A549 (cell line): ENCODE results near the gene REXO4. TPM values are rescaled to one million over a fixed set of nuclear protein-coding genes. Genes with fewer than 3 reads are reported as not detected.

Source experiments
- ATAC-seq, 2 experiments: fragments of 200-7000 bp in 1 of 2; fragments of >200 bp in 1 of 2; cut with Nextera tagmentation in 1 of 2; cut with Tn5 transposase in 1 of 2; 3 replicates each; pipeline versions ENCODE4 v1.8.0 to v1.9.1; 2018 to 2020; ENCODE audit warnings: mild to moderate bottlenecking in 1 of 2, moderate library complexity in 1 of 2
- CTCF ChIA-PET: fragments of 300-600 bp; sonication (Branson Sonifier 250); formaldehyde crosslinking; extraction: SDS; loops from one replicate; lab custom pipeline; 2021; ENCODE audit warnings: antibody characterized with exemption, inconsistent platforms; lab: Yijun Ruan, JAX
- POLR2A ChIA-PET: fragments of 350-600 bp; formaldehyde crosslinking; extraction: SDS; loops from one replicate; lab custom pipeline; 2021; ENCODE audit warnings: antibody characterized with exemption, inconsistent platforms; lab: Yijun Ruan, JAX
- DNase-seq, 2 experiments: peaks; one replicate each; pipeline versions ENCODE4 v3.0.0 to v3.0.0-alpha.2; 2011 to 2016; ENCODE audit warnings: low read depth in 1 of 2, low spot score in 1 of 2
- FAIRE-seq: peaks from 2 replicates; lab custom pipeline; 2011; peaks lifted over from hg19 to GRCh38; lab: Jason Lieb, UNC
- H3K27ac ChIP-seq, 2 experiments: fragments of >200 bp; sonication (Bioruptor Twin); formaldehyde crosslinking; 3 replicates each; pipeline ENCODE4 v1.5.1; 2016 to 2017
- H3K4me1 ChIP-seq: fragments of >200 bp; sonication (Bioruptor Twin); formaldehyde crosslinking; 3 replicates; pipeline ENCODE4 v1.6.1; 2016
- H3K4me2 ChIP-seq: fragments of >200 bp; sonication (Bioruptor Twin); formaldehyde crosslinking; 3 replicates; pipeline ENCODE4 v1.6.1; 2016
- H3K4me3 ChIP-seq: fragments of >200 bp; sonication (Bioruptor Twin); formaldehyde crosslinking; 3 replicates; pipeline ENCODE4 v1.5.1; 2016
- H3K9me3 ChIP-seq: fragments of >200 bp; sonication (Bioruptor Twin); formaldehyde crosslinking; 3 replicates; pipeline ENCODE4 v1.6.1; 2016
- CBX2 ChIP-seq: fragments of 200-600 bp; sonication (generic); IDR thresholded peaks from 2 replicates; pipeline ENCODE4 v1.6.1; 2016; ENCODE audit warnings: low read depth, mild to moderate bottlenecking, borderline replicate concordance
- EHMT2 ChIP-seq: fragments of 200-600 bp; sonication (generic); IDR thresholded peaks from 2 replicates; pipeline ENCODE4 v1.6.1; 2016; ENCODE audit warnings: antibody characterized with exemption, low read depth, mild to moderate bottlenecking, moderate library complexity
- GATA3 ChIP-seq: IDR thresholded peaks from 2 replicates; pipeline ENCODE4 v1.6.1; 2012; ENCODE audit warnings: borderline replicate concordance
- HOXA7 ChIP-seq: fragments of 250-450 bp; sonication (Bioruptor Pico); IDR thresholded peaks from 2 replicates; pipeline ENCODE4 v1.5.0; 2020; ENCODE audit warnings: mild to moderate bottlenecking, moderate library complexity
- HOXB5 ChIP-seq: fragments of 250-450 bp; sonication (Bioruptor Pico); IDR thresholded peaks from 2 replicates; pipeline ENCODE4 v1.5.0; 2020; ENCODE audit warnings: mild to moderate bottlenecking, moderate library complexity
- JUNB ChIP-seq: fragments of >200 bp; sonication (Bioruptor Twin); formaldehyde crosslinking; IDR thresholded peaks from 2 replicates; pipeline ENCODE4 v1.6.1; 2016
- KDM1A ChIP-seq: fragments of 200-600 bp; sonication (generic); IDR thresholded peaks from 2 replicates; pipeline ENCODE4 v1.6.1; 2016; ENCODE audit warnings: low read depth, mild to moderate bottlenecking
- KDM5A ChIP-seq: fragments of 200-600 bp; sonication (generic); IDR thresholded peaks from 2 replicates; pipeline ENCODE4 v1.6.1; 2016; ENCODE audit warnings: antibody characterized with exemption, mild to moderate bottlenecking
- MAZ ChIP-seq: fragments of 150-350 bp; IDR thresholded peaks from 2 replicates; pipeline ENCODE4 v1.6.1; 2014; ENCODE audit warnings: antibody characterized with exemption, low read depth, low read length, borderline replicate concordance
- MYC ChIP-seq: IDR thresholded peaks from 2 replicates; pipeline ENCODE4 v1.6.1; 2012; ENCODE audit warnings: mild to moderate bottlenecking, inconsistent platforms, low read length, improper control_type of control experiment, borderline replicate concordance
- NFE2L2 ChIP-seq: fragments of 150-350 bp; conservative IDR thresholded peaks from 2 replicates; pipeline ENCODE4 v1.6.1; 2014; ENCODE audit warnings: low read length
- NPAS2 ChIP-seq: fragments of 250-450 bp; sonication (Bioruptor Pico); IDR thresholded peaks from 2 replicates; pipeline ENCODE4 v1.8.0; 2022; ENCODE audit warnings: mild to moderate bottlenecking, moderate library complexity, borderline replicate concordance
- POLR2A ChIP-seq: IDR thresholded peaks from 2 replicates; pipeline ENCODE4 v1.6.1; 2012; ENCODE audit warnings: mild to moderate bottlenecking, low read length
- RAD21 ChIP-seq, 2 experiments: fragments of >200 bp in 1 of 2; sonication (Bioruptor Twin) in 1 of 2; formaldehyde crosslinking in 1 of 2; IDR thresholded peaks in 1 of 2; conservative IDR thresholded peaks in 1 of 2; 2 replicates in 1 of 2; 3 replicates in 1 of 2; pipeline ENCODE4 v1.6.1; 2012 to 2018; ENCODE audit warnings: inconsistent platforms in 1 of 2
- RARB ChIP-seq: fragments of 250-450 bp; sonication (Bioruptor Pico); IDR thresholded peaks from 2 replicates; pipeline ENCODE4 v1.8.0; 2021; ENCODE audit warnings: mild to moderate bottlenecking, moderate library complexity
- RNF2 ChIP-seq: fragments of 200-600 bp; sonication (generic); IDR thresholded peaks from 2 replicates; pipeline ENCODE4 v1.6.1; 2016; ENCODE audit warnings: low read depth, mild to moderate bottlenecking, antibody characterized with exemption, moderate library complexity, borderline replicate concordance
- TFCP2L1 ChIP-seq: fragments of 250-450 bp; sonication (Bioruptor Pico); IDR thresholded peaks from 2 replicates; pipeline ENCODE4 v1.5.0; 2021; ENCODE audit warnings: mild to moderate bottlenecking
- TP53 ChIP-seq: fragments of 250-450 bp; sonication (Bioruptor Pico); IDR thresholded peaks from 2 replicates; pipeline ENCODE4 v1.5.0; 2021; ENCODE audit warnings: mild to moderate bottlenecking, moderate library complexity
- ZFP36 ChIP-seq: fragments of 450-650 bp; IDR thresholded peaks from 2 replicates; pipeline ENCODE4 v1.6.1; 2014; ENCODE audit warnings: borderline replicate concordance; ENCODE audit not compliant: partially characterized antibody
- ZSCAN20 ChIP-seq: fragments of 250-450 bp; sonication (Bioruptor Pico); IDR thresholded peaks from 2 replicates; pipeline ENCODE4 v1.8.0; 2022; ENCODE audit warnings: mild to moderate bottlenecking, moderate library complexity
- whole genome bisulfite sequencing: methylation state at CpG from one replicate; pipeline ENCODE4 v1.1.6; 2017; ENCODE audit errors: missing lambda C conversion rate; 5-methylcytosine and 5-hydroxymethylcytosine counted together
- polyA plus RNA-seq, 4 experiments: library from polyadenylated mRNA; depleted of rRNA in 3 of 4; stranded (reverse); fragments of >200 nt; fragmentation: RNase III in 1 of 4; extraction: RNeasy Plus Mini Kit Qiagen cat#74134 plus additional on column Dnase treatment in 1 of 4; gene quantifications; 2 replicates in 3 of 4; 3 replicates in 1 of 4; pipeline ENCODE4 v1.2.3, GENCODE V29; 2011 to 2017
- TF ChIP-seq, protein P1 (sequence below): fragments of >200 bp; sonication (Bioruptor Twin); formaldehyde crosslinking; IDR thresholded peaks from 3 replicates; pipeline ENCODE4 v1.6.1; 2016
- TF ChIP-seq, protein P2 (sequence below): IDR thresholded peaks from 2 replicates; pipeline ENCODE4 v1.6.1; 2012; ENCODE audit warnings: low read depth, borderline replicate concordance

The REXO4 gene
- polyA plus RNA-seq, 2 of the 4 experiments (the other 2 are of a cell fraction) = 25.8 to 31.0 TPM

DNA sequence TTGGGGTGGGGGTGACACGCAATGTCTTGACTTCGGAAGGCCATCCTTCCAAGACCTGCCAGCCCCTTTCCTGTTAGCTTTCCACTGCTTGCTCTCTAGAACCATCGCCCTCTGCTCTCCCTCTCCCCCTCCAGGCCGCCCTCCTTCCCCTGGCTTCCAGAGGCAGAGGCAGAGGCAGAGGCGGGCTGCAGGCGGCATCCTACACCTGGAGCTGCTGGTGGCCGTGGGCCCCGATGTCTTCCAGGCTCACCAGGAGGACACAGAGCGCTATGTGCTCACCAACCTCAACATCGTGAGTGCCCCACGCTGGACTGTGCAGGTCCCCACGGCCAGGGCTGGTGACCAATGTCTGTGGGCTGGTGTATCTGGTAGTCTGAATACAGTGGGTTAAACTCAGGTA lies 6.4 kb upstream of the REXO4 start:
- POLR2A ChIA-PET = no interaction called here
- FAIRE-seq (no peak), ATAC-seq (no peak), DNase-seq (no peak)
- Histone ChIP-seq H3K4me3 (no peak overlapping the region), H3K4me2 (no peak overlapping the region), H3K27ac (no peak overlapping the region), H3K9me3 (no peaks in the 10 kb centered on the region), H3K4me1 (peaks cover 6% of the 10 kb centered on the region; the same call in 1 of the 3 replicates)
- TF ChIP-seq ZSCAN20 (CRISPR knock-in tag) (no peak), ZFP36 (no peak), MYC (no peak), RAD21 (conservative IDR thresholded peaks at IDR 0.05 in 1 of 2, IDR thresholded peaks at IDR 0.05 in 1 of 2) (no peak), HOXB5 (CRISPR knock-in tag) (no peak), KDM1A (no peak), HOXA7 (no peak), RNF2 (no peak), GATA3 (no peak), NFE2L2 (no peak), POLR2A (no peak), JUNB (no peak), CBX2 (no peak), TFCP2L1 (no peak), TP53 (CRISPR knock-in tag) (no peak), MAZ (no peak)
- TF ChIP-seq, protein P1, sequence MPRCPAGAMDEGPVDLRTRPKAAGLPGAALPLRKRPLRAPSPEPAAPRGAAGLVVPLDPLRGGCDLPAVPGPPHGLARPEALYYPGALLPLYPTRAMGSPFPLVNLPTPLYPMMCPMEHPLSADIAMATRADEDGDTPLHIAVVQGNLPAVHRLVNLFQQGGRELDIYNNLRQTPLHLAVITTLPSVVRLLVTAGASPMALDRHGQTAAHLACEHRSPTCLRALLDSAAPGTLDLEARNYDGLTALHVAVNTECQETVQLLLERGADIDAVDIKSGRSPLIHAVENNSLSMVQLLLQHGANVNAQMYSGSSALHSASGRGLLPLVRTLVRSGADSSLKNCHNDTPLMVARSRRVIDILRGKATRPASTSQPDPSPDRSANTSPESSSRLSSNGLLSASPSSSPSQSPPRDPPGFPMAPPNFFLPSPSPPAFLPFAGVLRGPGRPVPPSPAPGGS = no peak
- TF ChIP-seq, protein P2, sequence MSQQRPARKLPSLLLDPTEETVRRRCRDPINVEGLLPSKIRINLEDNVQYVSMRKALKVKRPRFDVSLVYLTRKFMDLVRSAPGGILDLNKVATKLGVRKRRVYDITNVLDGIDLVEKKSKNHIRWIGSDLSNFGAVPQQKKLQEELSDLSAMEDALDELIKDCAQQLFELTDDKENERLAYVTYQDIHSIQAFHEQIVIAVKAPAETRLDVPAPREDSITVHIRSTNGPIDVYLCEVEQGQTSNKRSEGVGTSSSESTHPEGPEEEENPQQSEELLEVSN = no peak
- CTCF ChIA-PET = interaction anchor here (1.1 to 1.2 kb wide), 2 partner anchors 49 to 61 kb away, joined by 3 read pairs; no protein-coding TSS in a partner anchor
- WGBS = 76% methylated on average over 7 of the region's 12 CpGs

DNA sequence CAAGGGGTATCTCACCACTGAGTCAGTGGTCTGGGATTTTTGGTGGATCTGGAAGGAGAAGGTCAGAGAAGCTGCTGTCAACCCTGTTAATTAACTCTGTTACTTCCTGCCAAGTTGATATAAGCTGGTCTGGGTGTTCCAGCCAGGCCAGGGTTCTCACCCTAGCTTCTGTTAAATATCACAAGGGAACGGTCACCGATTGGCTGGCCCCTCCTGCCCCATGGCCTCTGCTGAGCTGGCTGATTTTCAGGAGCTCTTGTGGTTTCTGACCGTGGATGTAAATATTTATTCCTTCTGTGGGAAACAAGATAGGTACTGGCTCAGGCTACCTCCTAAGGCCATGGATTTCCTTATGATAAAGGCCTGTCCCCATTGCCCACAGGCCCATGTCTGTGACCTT lies 5.4 kb upstream of the REXO4 start:
- DNase-seq (no peak), ATAC-seq (no peak), FAIRE-seq (no peak)
- ChIA-PET CTCF (interaction anchor here (1.0 to 2.4 kb wide), 2 partner anchors 15 to 64 kb away, joined by 4 to 10 read pairs; no protein-coding TSS in a partner anchor), POLR2A (no interaction called here)
- 71% methylated on average over 3 of the region's 3 CpGs for WGBS
- Histone ChIP-seq H3K4me3 (no peak overlapping the region), H3K4me1 (peaks cover 12% of the 10 kb centered on the region; the same call in 1 of the 3 replicates), H3K4me2 (no peak overlapping the region), H3K27ac (no peak overlapping the region), H3K9me3 (no peaks in the 10 kb centered on the region)
- TF ChIP-seq RARB (CRISPR knock-in tag) = no peak
- no peak for TF ChIP-seq MYC
- TF ChIP-seq EHMT2 = no peak
- TF ChIP-seq TFCP2L1 = no peak
- no peak for TF ChIP-seq NPAS2
- TF ChIP-seq TP53 (CRISPR knock-in tag) = no peak
- no peak for TF ChIP-seq KDM5A
